Measurements from ENCODE around the gene STOX1.

The STOX1 gene

DNA sequence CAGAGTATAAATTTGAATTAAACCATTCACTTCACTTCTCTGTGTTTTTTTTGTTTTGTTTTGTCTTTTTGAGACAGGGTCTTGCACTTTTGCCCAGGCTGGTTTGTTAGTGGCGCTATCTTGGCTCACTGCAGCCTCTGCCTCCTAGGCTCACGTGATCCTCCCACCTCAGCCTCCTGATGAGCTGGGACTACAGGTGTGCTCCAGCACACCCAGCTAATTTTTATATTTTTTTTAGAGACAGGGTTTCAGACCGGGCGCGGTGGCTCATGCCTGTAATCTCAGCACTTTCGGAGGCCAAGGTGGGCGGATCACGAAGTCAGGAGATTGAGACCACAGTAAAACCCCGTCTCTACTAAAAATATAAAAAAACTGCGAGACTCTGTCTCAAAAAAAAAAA is 36.9 kb upstream of the STOX1 start:
- TF ChIP-seq SIN3A (IDR thresholded peaks at IDR 0.05; ENCODE audit: borderline replicate concordance, insufficient read depth, low read length) (no peak), POLR2AphosphoS5 (IDR thresholded peaks at IDR 0.05; ENCODE audit: low read depth, low read length) (no peak), FOXP2 (optimal IDR thresholded peaks at IDR 0.05; ENCODE audit: borderline replicate concordance, extremely low read depth, extremely low read length, insufficient read depth) (no peak), TAF1 (IDR thresholded peaks at IDR 0.05; ENCODE audit: borderline replicate concordance, insufficient read depth, low read length) (no peak)
- TF ChIP-seq, protein P1, sequence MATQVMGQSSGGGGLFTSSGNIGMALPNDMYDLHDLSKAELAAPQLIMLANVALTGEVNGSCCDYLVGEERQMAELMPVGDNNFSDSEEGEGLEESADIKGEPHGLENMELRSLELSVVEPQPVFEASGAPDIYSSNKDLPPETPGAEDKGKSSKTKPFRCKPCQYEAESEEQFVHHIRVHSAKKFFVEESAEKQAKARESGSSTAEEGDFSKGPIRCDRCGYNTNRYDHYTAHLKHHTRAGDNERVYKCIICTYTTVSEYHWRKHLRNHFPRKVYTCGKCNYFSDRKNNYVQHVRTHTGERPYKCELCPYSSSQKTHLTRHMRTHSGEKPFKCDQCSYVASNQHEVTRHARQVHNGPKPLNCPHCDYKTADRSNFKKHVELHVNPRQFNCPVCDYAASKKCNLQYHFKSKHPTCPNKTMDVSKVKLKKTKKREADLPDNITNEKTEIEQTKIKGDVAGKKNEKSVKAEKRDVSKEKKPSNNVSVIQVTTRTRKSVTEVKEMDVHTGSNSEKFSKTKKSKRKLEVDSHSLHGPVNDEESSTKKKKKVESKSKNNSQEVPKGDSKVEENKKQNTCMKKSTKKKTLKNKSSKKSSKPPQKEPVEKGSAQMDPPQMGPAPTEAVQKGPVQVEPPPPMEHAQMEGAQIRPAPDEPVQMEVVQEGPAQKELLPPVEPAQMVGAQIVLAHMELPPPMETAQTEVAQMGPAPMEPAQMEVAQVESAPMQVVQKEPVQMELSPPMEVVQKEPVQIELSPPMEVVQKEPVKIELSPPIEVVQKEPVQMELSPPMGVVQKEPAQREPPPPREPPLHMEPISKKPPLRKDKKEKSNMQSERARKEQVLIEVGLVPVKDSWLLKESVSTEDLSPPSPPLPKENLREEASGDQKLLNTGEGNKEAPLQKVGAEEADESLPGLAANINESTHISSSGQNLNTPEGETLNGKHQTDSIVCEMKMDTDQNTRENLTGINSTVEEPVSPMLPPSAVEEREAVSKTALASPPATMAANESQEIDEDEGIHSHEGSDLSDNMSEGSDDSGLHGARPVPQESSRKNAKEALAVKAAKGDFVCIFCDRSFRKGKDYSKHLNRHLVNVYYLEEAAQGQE (IDR thresholded peaks at IDR 0.05; ENCODE audit: insufficient read depth in 1 of 2, low read depth in 2 of 2, low read length in 2 of 2), result no peak

DNA sequence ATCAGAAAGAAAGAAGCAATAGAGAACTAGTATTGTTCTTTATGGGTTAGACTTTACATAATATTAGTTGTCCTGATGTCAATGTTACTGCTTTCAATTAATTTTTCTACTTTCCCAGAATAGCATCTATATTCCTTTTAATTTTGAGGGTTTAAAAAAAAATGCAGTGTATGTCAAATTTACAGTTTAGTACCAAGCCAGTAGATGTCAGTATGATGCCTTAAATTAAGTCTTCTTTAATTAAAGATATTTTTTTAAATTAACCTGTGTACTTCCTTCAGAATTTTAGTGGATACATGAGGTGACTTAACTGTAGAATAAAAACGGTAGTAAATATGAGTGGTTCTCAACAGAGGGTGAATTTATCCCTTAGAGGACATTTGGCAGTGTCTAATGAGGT is 35.2 kb upstream of the STOX1 start:
- no peak for TF ChIP-seq TAF1 (IDR thresholded peaks at IDR 0.05; ENCODE audit: borderline replicate concordance, insufficient read depth, low read length)
- TF ChIP-seq, protein P1 (IDR thresholded peaks at IDR 0.05; ENCODE audit: insufficient read depth in 1 of 2, low read depth in 2 of 2, low read length in 2 of 2), result no peak
- no peak for TF ChIP-seq POLR2AphosphoS5 (IDR thresholded peaks at IDR 0.05; ENCODE audit: low read depth, low read length)
- no peak for TF ChIP-seq SIN3A (IDR thresholded peaks at IDR 0.05; ENCODE audit: borderline replicate concordance, insufficient read depth, low read length)
- TF ChIP-seq FOXP2 (optimal IDR thresholded peaks at IDR 0.05; ENCODE audit: borderline replicate concordance, extremely low read depth, extremely low read length, insufficient read depth), result no peak

DNA sequence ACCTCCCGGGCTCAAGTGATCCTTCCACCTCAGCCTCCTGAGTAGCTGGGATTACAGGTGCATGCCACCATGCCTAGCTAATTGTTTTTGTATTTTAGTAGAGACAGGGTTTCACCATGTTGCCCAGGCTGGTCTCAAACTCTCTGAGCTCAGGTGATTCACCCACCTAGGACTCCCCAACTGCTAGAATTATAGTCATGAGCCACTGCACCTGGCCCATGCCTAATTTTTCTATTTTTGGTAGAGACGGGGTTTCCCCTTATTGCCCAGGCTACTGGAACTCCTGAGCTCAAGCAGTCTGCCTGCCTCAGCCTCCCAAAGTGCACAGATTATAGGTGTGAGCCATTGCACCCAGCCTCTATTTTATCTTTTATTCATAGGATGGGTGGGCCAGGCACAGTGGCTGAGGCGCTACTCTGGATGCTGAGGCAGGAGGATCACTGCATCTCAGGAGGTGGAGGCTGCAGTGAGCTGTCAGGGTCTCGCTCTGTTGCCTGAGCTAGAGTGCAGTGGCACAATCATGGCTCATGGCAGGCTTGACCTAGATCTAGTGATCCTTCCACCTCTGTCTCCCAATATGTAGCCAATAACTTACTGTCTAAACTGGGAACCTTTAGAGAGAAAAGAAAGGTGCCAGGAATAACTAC is 31.3 kb upstream of the STOX1 start:
- TF ChIP-seq TAF1 (IDR thresholded peaks at IDR 0.05; ENCODE audit: borderline replicate concordance, insufficient read depth, low read length) (no peak), POLR2AphosphoS5 (IDR thresholded peaks at IDR 0.05; ENCODE audit: low read depth, low read length) (no peak), FOXP2 (optimal IDR thresholded peaks at IDR 0.05; ENCODE audit: borderline replicate concordance, extremely low read depth, extremely low read length, insufficient read depth) (no peak), SIN3A (IDR thresholded peaks at IDR 0.05; ENCODE audit: borderline replicate concordance, insufficient read depth, low read length) (no peak)
- TF ChIP-seq, protein P1 (IDR thresholded peaks at IDR 0.05; ENCODE audit: insufficient read depth in 1 of 2, low read depth in 2 of 2, low read length in 2 of 2), result no peak

DNA sequence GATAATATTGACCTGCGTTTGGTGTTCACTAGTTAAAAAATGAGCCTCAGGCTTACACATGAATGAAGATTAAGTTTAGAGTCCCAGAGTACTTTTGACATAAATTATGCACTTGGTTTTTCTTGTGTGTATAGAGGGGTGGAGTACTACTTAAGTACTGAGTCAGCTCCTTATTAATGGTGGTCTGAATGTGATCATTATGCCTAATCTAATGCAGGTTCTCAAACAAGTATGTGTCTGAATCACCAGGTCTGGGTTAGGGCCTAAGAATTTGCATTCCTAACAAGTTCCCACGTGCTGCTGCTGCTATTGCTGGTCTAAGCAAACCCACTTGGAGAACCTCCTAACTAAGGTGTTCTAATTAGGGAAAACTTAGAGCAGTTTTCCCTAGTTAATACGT is 30.7 kb upstream of the STOX1 start:
- no peak for TF ChIP-seq SIN3A (IDR thresholded peaks at IDR 0.05; ENCODE audit: borderline replicate concordance, insufficient read depth, low read length)

DNA sequence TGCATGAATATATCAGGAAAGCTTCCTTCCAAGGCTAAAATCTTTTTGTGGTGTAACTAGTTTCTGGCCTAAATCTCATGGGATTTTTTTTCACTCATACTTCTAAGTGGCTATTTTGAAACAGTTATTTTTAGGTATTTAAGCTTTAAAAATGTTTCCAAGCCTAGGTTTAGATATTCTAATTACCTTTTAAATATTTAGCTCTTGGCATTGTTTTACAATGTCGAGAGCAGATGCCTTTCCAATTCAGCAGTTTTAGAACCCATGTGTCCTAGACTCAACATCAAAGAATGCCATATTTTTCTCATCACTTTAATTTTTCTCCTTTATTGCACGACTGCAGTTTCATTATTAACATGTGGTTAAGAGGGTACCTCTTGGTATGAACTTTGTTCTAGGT is 27.1 kb upstream of the STOX1 start:
- TF ChIP-seq POLR2AphosphoS5 (IDR thresholded peaks at IDR 0.05; ENCODE audit: low read depth, low read length) (no peak), FOXP2 (optimal IDR thresholded peaks at IDR 0.05; ENCODE audit: borderline replicate concordance, extremely low read depth, extremely low read length, insufficient read depth) (no peak), TAF1 (IDR thresholded peaks at IDR 0.05; ENCODE audit: borderline replicate concordance, insufficient read depth, low read length) (no peak), SIN3A (IDR thresholded peaks at IDR 0.05; ENCODE audit: borderline replicate concordance, insufficient read depth, low read length) (no peak)
- TF ChIP-seq, protein P1 (IDR thresholded peaks at IDR 0.05; ENCODE audit: insufficient read depth in 1 of 2, low read depth in 2 of 2, low read length in 2 of 2), result no peak
